Endothelial cell of umbilical vein (primary cell): ENCODE results near the gene ABCA1. TPM values are rescaled to one million over a fixed set of nuclear protein-coding genes. Genes with fewer than 3 reads are reported as not detected.

Experiments
- BruUV-seq: library from RNA; stranded (reverse); fragments of 400-500 nt; replicated peaks from 2 replicates; lab custom pipeline; 2021; lab: Mats Ljungman, UMichigan
- CTCF ChIA-PET: fragments of 300-600, 350-600 bp; sonication (Branson Sonifier 250); formaldehyde crosslinking; loops from one replicate; lab custom pipeline; 2021; ENCODE audit warnings: antibody characterized with exemption, inconsistent platforms; lab: Charles Lee
- POLR2A ChIA-PET: fragments of 300-600, 350-600 bp; sonication (Branson Sonifier 250); formaldehyde crosslinking; loops from one replicate; lab custom pipeline; 2021; ENCODE audit warnings: antibody characterized with exemption, inconsistent platforms; lab: Charles Lee
- DNase-seq: peaks from one replicate; pipeline ENCODE4 v3.0.0-alpha.2; 2011; ENCODE audit warnings: low read depth, low spot score
- FAIRE-seq: peaks from 2 replicates; lab custom pipeline; 2011; peaks lifted over from hg19 to GRCh38; lab: Jason Lieb, UNC
- H2AFZ ChIP-seq: 2 replicates; pipeline ENCODE4 v1.6.0; 2012; ENCODE audit warnings: low read depth, low read length, control low read depth, inconsistent platforms
- H3K27ac ChIP-seq: 2 replicates; pipeline ENCODE4 v1.5.1; 2011; ENCODE audit warnings: low read depth, mild to moderate bottlenecking, control low read depth, low read length, moderate library complexity; ENCODE audit not compliant: insufficient read depth
- H3K27me3 ChIP-seq, 2 experiments: 2 replicates each; pipeline versions ENCODE4 v1.6.0 to v1.6.1; 2011; ENCODE audit warnings: low read length in 2 of 2, mixed read lengths in 1 of 2; ENCODE audit not compliant: control insufficient read depth in 2 of 2, insufficient read depth in 2 of 2
- H3K36me3 ChIP-seq, 2 experiments: 2 replicates in 1 of 2; 3 replicates in 1 of 2; pipeline ENCODE4 v1.5.1; 2011; ENCODE audit warnings: low read length in 2 of 2, mild to moderate bottlenecking in 1 of 2, moderate library complexity in 1 of 2; ENCODE audit not compliant: control insufficient read depth in 2 of 2, insufficient read depth in 2 of 2; ENCODE audit errors: extremely low read depth in 1 of 2
- H3K4me1 ChIP-seq: 3 replicates; pipeline ENCODE4 v1.5.1; 2011; ENCODE audit warnings: mild to moderate bottlenecking, low read length; ENCODE audit not compliant: control insufficient read depth, insufficient read depth; ENCODE audit errors: extremely low read depth
- H3K4me2 ChIP-seq: 2 replicates; pipeline ENCODE4 v1.6.1; 2011; ENCODE audit warnings: low read length, control low read depth, mixed read lengths; ENCODE audit not compliant: insufficient read depth
- H3K4me3 ChIP-seq, 3 experiments: fragments of 200-600 bp in 1 of 3; sonication (generic), shearing (Covaris generic) in 1 of 3; replicated peaks in 1 of 3; 2 replicates each; pipeline ENCODE4 v1.5.1; 2011 to 2016; ENCODE audit warnings: control low read depth in 3 of 3, low read length in 3 of 3, mild to moderate bottlenecking in 2 of 3, inconsistent platforms in 1 of 3, low read depth in 1 of 3, moderate library complexity in 1 of 3; ENCODE audit not compliant: insufficient read depth in 1 of 3
- H3K79me2 ChIP-seq: 2 replicates; pipeline ENCODE4 v1.6.0; 2012; ENCODE audit warnings: low read length, inconsistent platforms; ENCODE audit not compliant: control insufficient read depth, insufficient read depth
- H3K9ac ChIP-seq: replicated peaks from 2 replicates; pipeline ENCODE3; 2011; ENCODE audit warnings: low read length, control low read depth; ENCODE audit not compliant: insufficient read depth; ENCODE audit errors: extremely low read depth
- H3K9me1 ChIP-seq: replicated peaks from 3 replicates; pipeline ENCODE4 v1.6.0; 2011; ENCODE audit warnings: mild to moderate bottlenecking, low read length; ENCODE audit not compliant: control insufficient read depth, insufficient read depth; ENCODE audit errors: extremely low read depth
- H3K9me3 ChIP-seq: replicated peaks from 2 replicates; pipeline ENCODE4 v1.5.1; 2012; ENCODE audit warnings: low read length, inconsistent platforms; ENCODE audit not compliant: control insufficient read depth, insufficient read depth
- H4K20me1 ChIP-seq: replicated peaks from 2 replicates; pipeline ENCODE3; 2011; ENCODE audit warnings: mild to moderate bottlenecking, low read length; ENCODE audit not compliant: control insufficient read depth, insufficient read depth; ENCODE audit errors: extremely low read depth
- CTCF ChIP-seq, 2 donors: IDR thresholded peaks; 1 replicate in 1 of 2; 2 replicates in 1 of 2; pipeline ENCODE4 v1.5.1; 2011; ENCODE audit warnings: low read length in 2 of 2, mild to moderate bottlenecking in 2 of 2, moderate library complexity in 2 of 2, control low read depth in 1 of 2, inconsistent platforms in 1 of 2, low read depth in 1 of 2; ENCODE audit not compliant: insufficient read depth in 1 of 2; ENCODE audit errors: extremely low read depth in 1 of 2
- EZH2 ChIP-seq: IDR thresholded peaks from 2 replicates; pipeline ENCODE4 v1.6.1; 2012; ENCODE audit warnings: borderline replicate concordance, low read depth, mild to moderate bottlenecking, moderate library complexity, low read length, inconsistent platforms; ENCODE audit not compliant: severe bottlenecking
- GATA2 ChIP-seq: IDR thresholded peaks from 2 replicates; pipeline ENCODE4 v1.7.0; 2011; ENCODE audit warnings: low read depth, mild to moderate bottlenecking, moderate library complexity, mixed read lengths, low read length; ENCODE audit not compliant: insufficient read length, insufficient read depth
- JUN ChIP-seq: IDR thresholded peaks from 2 replicates; pipeline ENCODE4 v1.6.1; 2011; ENCODE audit warnings: borderline replicate concordance, low read depth; ENCODE audit not compliant: insufficient read length, insufficient read depth
- MYC ChIP-seq: IDR thresholded peaks from one replicate; pipeline ENCODE4 v1.6.1; 2011; ENCODE audit warnings: mild to moderate bottlenecking, low read depth, low read length
- POLR2A ChIP-seq: IDR thresholded peaks from 2 replicates; pipeline ENCODE4 v1.6.1; 2012; ENCODE audit warnings: low read depth, mild to moderate bottlenecking, control low read depth, low read length
- POLR2AphosphoS5 ChIP-seq: IDR thresholded peaks from 2 replicates; pipeline ENCODE4 v1.6.1; 2012; ENCODE audit warnings: low read depth, mild to moderate bottlenecking, control low read depth, low read length, moderate library complexity; ENCODE audit not compliant: insufficient read depth
- dilution Hi-C: fragments of 300-500 bp; cut with MboI; formaldehyde crosslinking; loops from one replicate; pipeline ENCODE4 v1.15.0; 2019; ENCODE audit warnings: low sequenced_read_pairs; ENCODE audit not compliant: extremely low pct_ligation_motif_present
- intact Hi-C: fragments of 100-400 bp; cut with micrococcal nuclease; formaldehyde crosslinking; loops from one replicate; pipeline ENCODE4 v1.10.0; 2022
- polyA plus RNA-seq, 4 experiments: library from polyadenylated mRNA; depleted of rRNA in 3 of 4; stranded (reverse) in 3 of 4; unstranded in 1 of 4; fragments of >200 nt; gene quantifications; 2 replicates each; pipeline versions ENCODE4 v1.2.1 to v1.2.3, GENCODE V29; 2011 to 2012; ENCODE audit warnings: missing spikeins in 1 of 4
- total RNA-seq: library from RNA; stranded (reverse); gene quantifications from 2 replicates; pipeline ENCODE4 v1.2.3, GENCODE V29; 2021
- TF ChIP-seq, protein P1 (sequence below): IDR thresholded peaks from 2 replicates; pipeline ENCODE4 v1.6.1; 2011; ENCODE audit not compliant: insufficient read depth, insufficient read length

ABCA1 gene
- total and polyA plus RNA-seq, 2 donors (not counting 3 experiments of a cell fraction or from before 2014, with no cell fraction given), result 2.4 to 9.8 TPM

- Histone ChIP-seq H2AFZ (no peak overlapping the region), H3K9me1 (no peaks in the 10 kb centered on the region), H3K9ac (no peak overlapping the region), H3K36me3 (no peaks in the 10 kb centered on the region), H3K9me3 (no peaks in the 10 kb centered on the region), H4K20me1 (no peaks in the 10 kb centered on the region), H3K4me2 (no peak overlapping the region), H3K27me3 (no peaks in the 10 kb centered on the region), H3K79me2 (no peaks in the 10 kb centered on the region), H3K27ac (no peak overlapping the region), H3K4me1 (peaks cover 45% of the 10 kb centered on the region), H3K4me3 (no peak overlapping the region)
- FAIRE-seq (no peak), DNase-seq (no peak)
- POLR2A ChIA-PET, result no interaction called here
- no TSS peak for BruUV-seq
- intact Hi-C loops, result loop anchor here (5.0 kb wide), 1 partner anchor 71 kb away; the partner anchor contains the start of gene NIPSNAP3B
- dilution Hi-C loops, result no loop called here
- CTCF ChIA-PET, result no interaction called here
- TF ChIP-seq, protein P1, sequence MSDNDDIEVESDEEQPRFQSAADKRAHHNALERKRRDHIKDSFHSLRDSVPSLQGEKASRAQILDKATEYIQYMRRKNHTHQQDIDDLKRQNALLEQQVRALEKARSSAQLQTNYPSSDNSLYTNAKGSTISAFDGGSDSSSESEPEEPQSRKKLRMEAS, result no peak
- no peak for TF ChIP-seq EZH2
- TF ChIP-seq CTCF (IDR thresholded peaks at IDR 0.05; ENCODE audit: extremely low read depth in 1 of 2, insufficient read depth in 1 of 2, low read depth in 1 of 2, low read length in 2 of 2), result no peak
- TF ChIP-seq POLR2A, result no peak
- TF ChIP-seq POLR2AphosphoS5, result no peak
- TF ChIP-seq JUN, result no peak
- TF ChIP-seq MYC, result no peak
- TF ChIP-seq GATA2, result no peak
Observed at GRCh38 chr9:104833696-104834095, 94.3 kb downstream of the ABCA1 start.
